ENCODE measurements around the gene PFN1. TPM values are rescaled to one million over a fixed set of nuclear protein-coding genes. Genes with fewer than 3 reads are reported as not detected.
A peak's percentile ranks its signal among the peaks of the same experiment; 100 is the strongest.

Gene PFN1
- total and polyA plus RNA-seq, 10 of the 15 experiments (the other 5 are each of a cell fraction or from before 2014, with no cell fraction given): 154 to 3,892 (median 1,918) TPM

DNA sequence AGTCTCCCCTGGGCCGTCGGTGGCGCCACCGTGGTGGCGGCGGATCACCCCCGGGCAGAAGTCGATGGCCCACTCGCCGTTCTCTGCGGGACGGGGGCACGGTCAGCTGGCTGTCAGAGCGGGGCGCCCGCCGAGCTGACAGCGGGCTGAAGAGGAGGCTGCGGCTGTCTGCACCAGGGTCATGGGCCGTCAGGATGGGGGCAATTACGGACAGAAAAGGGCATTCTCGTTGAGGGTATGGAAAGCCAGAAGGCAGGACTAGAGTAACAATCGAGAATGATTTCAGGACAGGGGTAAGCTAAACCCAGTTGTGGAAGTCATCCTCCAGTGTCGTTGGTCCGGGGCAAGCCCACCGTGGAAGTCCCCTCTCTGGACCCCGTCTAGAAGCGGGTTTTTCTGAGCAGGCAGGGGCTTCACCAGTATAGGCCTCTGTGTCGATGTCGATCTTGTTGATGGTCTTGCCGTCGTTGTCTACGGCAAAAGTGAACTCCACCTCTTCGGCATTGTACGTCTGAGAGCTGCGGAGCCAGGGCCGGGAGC, 47.2 kb downstream of the PFN1 start (continued):
- TF ChIP-seq, protein P1, sequence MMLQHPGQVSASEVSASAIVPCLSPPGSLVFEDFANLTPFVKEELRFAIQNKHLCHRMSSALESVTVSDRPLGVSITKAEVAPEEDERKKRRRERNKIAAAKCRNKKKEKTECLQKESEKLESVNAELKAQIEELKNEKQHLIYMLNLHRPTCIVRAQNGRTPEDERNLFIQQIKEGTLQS (IDR thresholded peaks at IDR 0.05; ENCODE audit: borderline replicate concordance, extremely low read depth, low read depth, low read length): no peak
- no peak for TF ChIP-seq ZNF217 (IDR thresholded peaks at IDR 0.05)
- no peak for TF ChIP-seq BHLHE40 (IDR thresholded peaks at IDR 0.05; ENCODE audit: borderline replicate concordance in 1 of 2, low read depth in 2 of 2, low read length in 1 of 2)
- TF ChIP-seq SREBF2 (IDR thresholded peaks at IDR 0.05; ENCODE audit: low read length): no peak
- no peak for TF ChIP-seq NR2C1 (IDR thresholded peaks at IDR 0.05)

DNA sequence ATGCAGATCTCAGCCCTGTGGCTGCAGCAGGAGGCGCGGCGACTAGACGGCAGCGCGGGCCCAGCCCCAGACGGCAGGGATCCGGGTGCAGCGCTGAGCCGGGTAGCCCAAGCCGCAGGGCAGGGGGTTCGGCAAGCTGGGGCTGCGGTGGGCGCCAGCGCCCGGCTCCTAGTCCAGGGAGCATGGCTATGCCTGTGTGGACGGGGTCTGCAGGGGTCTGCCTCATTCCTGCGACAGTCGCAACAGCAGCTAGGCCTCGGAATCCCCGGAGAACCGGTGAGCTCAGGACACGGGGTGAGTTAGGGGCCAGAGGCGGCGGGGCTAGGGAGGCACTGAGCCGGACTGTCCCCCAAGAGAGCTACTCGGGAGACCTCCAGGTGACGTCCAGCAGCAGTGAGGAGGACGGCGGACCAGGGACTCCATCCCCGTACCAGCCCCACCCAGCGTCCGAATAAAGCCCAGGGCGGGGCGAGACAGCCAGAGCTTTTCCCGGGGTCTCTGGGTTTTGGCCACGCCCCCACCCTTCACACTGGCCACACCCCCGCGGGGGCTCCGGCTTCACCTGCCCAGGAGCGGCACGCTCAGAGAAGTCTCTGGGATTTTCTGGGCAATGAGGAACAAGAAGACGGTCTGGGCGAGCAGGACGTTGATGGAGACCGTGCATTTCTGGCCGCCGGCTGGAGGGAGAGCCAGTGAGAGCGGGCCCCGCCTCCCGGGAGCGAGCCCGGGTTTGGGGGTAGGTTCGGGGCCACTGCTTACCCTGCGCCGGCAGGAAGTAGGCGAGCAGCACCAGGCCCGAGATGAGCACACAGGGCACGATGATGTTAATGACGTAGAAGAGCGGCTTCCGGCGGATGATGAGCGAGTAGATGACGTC, 47.9 kb downstream of the PFN1 start:
- WGBS (ENCODE audit: insufficient coverage, insufficient replicate concordance, low lambda C conversion rate, missing lambda C conversion rate): 10% methylated on average over 59 of the region's 65 CpGs
- Histone ChIP-seq H3K27me3 (replicated peaks in 1 of 2; ENCODE audit: control insufficient read depth in 2 of 2, insufficient read depth in 2 of 2, low read length in 1 of 2) (no peaks in the 10 kb centered on the region; a peak in 1 of 4 replicates), H3K4me3 (no peak overlapping the region), H3K4me1 (ENCODE audit: control insufficient read depth, insufficient read depth, low read length) (peaks cover 20% of the 10 kb centered on the region), H3K9ac (ENCODE audit: control insufficient read depth, insufficient read depth, low read length) (no peak overlapping the region), H2AFZ (ENCODE audit: control insufficient read depth, low read depth, low read length) (peak overlapping the region; percentile 33), H3K9me3 (replicated peaks; ENCODE audit: control insufficient read depth, insufficient read depth, low read length) (no peaks in the 10 kb centered on the region; the same call in 2 of the 3 replicates), H4K20me1 (ENCODE audit: control insufficient read depth, insufficient read depth) (no peaks in the 10 kb centered on the region), H3K4me2 (ENCODE audit: control insufficient read depth, insufficient read depth) (peak overlapping the region; percentile 91), H3K36me3 (ENCODE audit: control insufficient read depth in 2 of 2, insufficient read depth in 2 of 2, low read length in 1 of 2) (peaks cover 0 to 3% of the 10 kb centered on the region in 2 experiments; a peak in 3 of 4 replicates), H3K79me2 (ENCODE audit: control insufficient read depth, insufficient read depth, low read length) (no peaks in the 10 kb centered on the region), H3K27ac (ENCODE audit: control insufficient read depth, insufficient read depth) (no peak overlapping the region)
- intact Hi-C loops (cut with micrococcal nuclease; ENCODE audit: unreplicated experiment) (loop anchor here (5.0 kb wide), 1 partner anchor 168 kb away; the partner anchor contains the start of gene MED11), in situ Hi-C loops (cut with MboI) (no loop called here)
- POLR2A ChIA-PET: interaction anchor here (0.6 kb wide), 2 partner anchors 8 to 16 kb away, joined by 3 to 5 read pairs; no protein-coding TSS in a partner anchor
- DNase-seq (ENCODE audit: low read depth, low spot score) (no peak), ATAC-seq (peak; percentile 53), FAIRE-seq (no peak)
- SMC1A ChIA-PET (ENCODE audit: uncharacterized antibody, unreplicated experiment): interaction anchor here (0.8 kb wide), 1 partner anchor 9 kb away, joined by 4 read pairs; no protein-coding TSS in a partner anchor
- RAD21 ChIA-PET (ENCODE audit: unreplicated experiment): interaction anchor here (0.9 kb wide), 1 partner anchor 190 kb away, joined by 5 read pairs; the partner anchor contains the start of gene ARRB2
- CTCF ChIA-PET: interaction anchor here (0.7 to 1.3 kb wide), 3 partner anchors 9 to 84 kb away, joined by 3 read pairs; partner anchors contain the start of gene SLC25A11
- BruUV-seq (replicated peaks): no TSS peak
- no peak for TF ChIP-seq CHD2 (IDR thresholded peaks at IDR 0.05; ENCODE audit: borderline replicate concordance, low read depth, low read length)
- peak; percentile 42; the same call in 1 of the 2 replicates for TF ChIP-seq NBN (IDR thresholded peaks at IDR 0.05)
- TF ChIP-seq CREB1 (IDR thresholded peaks at IDR 0.05; ENCODE audit: low read depth): peak; percentile 89
- TF ChIP-seq CUX1 (IDR thresholded peaks at IDR 0.05; ENCODE audit: insufficient replicate concordance, low read depth, low read length): no peak
- peak; percentile 78 for TF ChIP-seq CREM (IDR thresholded peaks at IDR 0.05; ENCODE audit: low read depth)
- peak; percentile 85 for TF ChIP-seq ATF7 (IDR thresholded peaks at IDR 0.05; ENCODE audit: low read depth)

Measured in GM12878 (cell line).